Activated CD8-positive, alpha-beta memory T cell treated with anti-CD3 and anti-CD28 coated beads, Interleukin-2, amount 10 ng/mL, durations not matched to agents 7 days and 5 days (primary cell): ENCODE data around the gene SMIM24. TPM values are rescaled to one million over a fixed set of nuclear protein-coding genes. Genes with fewer than 3 reads are reported as not detected.
"Not testable (repeated sequence)": the region's sequence is repeated elsewhere in the genome, so short reads cannot be mapped to it uniquely, and the experiment has no call there.

Experiments used
- ATAC-seq: fragments of 150-1000 bp; cut with Tn5 transposase; one replicate; pipeline ENCODE4 v1.10.0; 2021; ENCODE audit warnings: moderate library complexity
- CTCF ChIA-PET: fragments of 350-600 bp; sonication (Branson Sonifier 250); formaldehyde crosslinking; loops from one replicate; lab custom pipeline; 2021; ENCODE audit warnings: antibody characterized with exemption; lab: Charles Lee
- DNase-seq: peaks from one replicate; pipeline ENCODE4 v3.0.0-alpha.2; 2020
- H3K27ac Mint-ChIP-seq: one replicate; pipeline ENCODE4 v1.8.0; 2021; ENCODE audit warnings: mild to moderate bottlenecking, mixed read lengths
- H3K27me3 Mint-ChIP-seq: one replicate; pipeline ENCODE4 v1.8.0; 2021; ENCODE audit warnings: mixed read lengths
- H3K36me3 Mint-ChIP-seq: one replicate; pipeline ENCODE4 v1.8.0; 2021; ENCODE audit warnings: mild to moderate bottlenecking, mixed read lengths
- H3K4me1 Mint-ChIP-seq: one replicate; pipeline ENCODE4 v1.8.0; 2021; ENCODE audit warnings: mixed read lengths
- H3K4me3 Mint-ChIP-seq: one replicate; pipeline ENCODE4 v1.8.0; 2021; ENCODE audit warnings: mild to moderate bottlenecking, moderate library complexity, mixed read lengths
- H3K9me3 Mint-ChIP-seq: one replicate; pipeline ENCODE4 v1.8.0; 2022; ENCODE audit warnings: low read depth, mixed read lengths
- total RNA-seq, 2 experiments: library from RNA; stranded (reverse); gene quantifications; one replicate each; pipeline ENCODE4 v1.2.3, GENCODE V29; 2021

SMIM24 gene
- total RNA-seq, 2 experiments from 2014 or later: 1.1 to 2.3 TPM

- no peak for ATAC-seq
- DNase-seq: no peak
Observed at GRCh38 chr19:3431760-3432397, 48.4 kb downstream of the SMIM24 start.

GRCh38 chr19:3430366-3430680 is 50.0 kb downstream of the SMIM24 start:
- CTCF ChIA-PET: interaction anchor here (0.8 to 5.2 kb wide), 16 partner anchors 9 to 201 kb away, joined by 3 to 54 read pairs (median 6); no protein-coding TSS in a partner anchor
- H3K36me3 Mint-ChIP-seq, H3K4me1 Mint-ChIP-seq, H3K4me3 Mint-ChIP-seq, H3K27me3 Mint-ChIP-seq, DNase-seq, H3K27ac Mint-ChIP-seq, H3K9me3 Mint-ChIP-seq, ATAC-seq: not testable (repeated sequence)

More at GRCh38 chr19:3431760-3432397, 48.4 kb downstream of the SMIM24 start:
- Mint-ChIP-seq H3K27ac (no peak overlapping the region), H3K27me3 (no peaks in the 10 kb centered on the region), H3K9me3 (no peaks in the 10 kb centered on the region), H3K4me3 (no peak overlapping the region), H3K4me1 (peaks cover 11% of the 10 kb centered on the region), H3K36me3 (peaks cover 5% of the 10 kb centered on the region)
- CTCF ChIA-PET: interaction anchor here (0.7 to 5.2 kb wide), 4 partner anchors 12 to 298 kb away, joined by 3 to 54 read pairs (median 16); no protein-coding TSS in a partner anchor

- no peaks in the 10 kb centered on the region for H3K27me3 Mint-ChIP-seq
- peaks cover 2% of the 10 kb centered on the region for H3K36me3 Mint-ChIP-seq
- no peaks in the 10 kb centered on the region for H3K4me1 Mint-ChIP-seq
- H3K4me3 Mint-ChIP-seq: no peak overlapping the region
- H3K27ac Mint-ChIP-seq: no peak overlapping the region
- no peaks in the 10 kb centered on the region for H3K9me3 Mint-ChIP-seq
- no peak for DNase-seq
- no peak for ATAC-seq
- CTCF ChIA-PET: interaction anchor here (2.9 kb wide), 1 partner anchor 121 kb away, joined by 9 read pairs; no protein-coding TSS in a partner anchor
Observed at GRCh38 chr19:3426433-3426832, 53.9 kb downstream of the SMIM24 start.

Other genes with a start within 250 kb of the SMIM24 start
- gene NFIC, start 113.9 kb downstream of the SMIM24 start, total RNA-seq: 10 to 100 TPM; 14.0 to 15.1 TPM
- gene SMIM44, start 2.9 kb upstream of the SMIM24 start, total RNA-seq: not detected
- gene DOHH, start 20.1 kb upstream of the SMIM24 start, total RNA-seq: 10 to 100 TPM; 13.3 to 17.0 TPM
- gene FZR1, start 25.8 kb upstream of the SMIM24 start, total RNA-seq: 10 to 100 TPM; 61.4 to 79.1 TPM
- gene TEKTIP1, start 58.6 kb upstream of the SMIM24 start, total RNA-seq: 1 to 10 TPM; 5.7 to 7.2 TPM
- gene MFSD12, start 77.1 kb upstream of the SMIM24 start, total RNA-seq: 10 to 100 TPM; 54.8 to 71.4 TPM
- 10 to 100 TPM; 50.7 to 51.7 TPM for gene HMG20B, start 92.4 kb upstream of the SMIM24 start, total RNA-seq
- under 1 TPM; 0.15 to 0.23 TPM for gene GIPC3, start 105.0 kb upstream of the SMIM24 start, total RNA-seq
- under 1 TPM; 0.26 to 0.54 TPM for gene TBXA2R, start 126.3 kb upstream of the SMIM24 start, total RNA-seq
- 10 to 100 TPM; 33.4 to 33.7 TPM for gene CACTIN, start 146.3 kb upstream of the SMIM24 start, total RNA-seq
- 10 to 100 TPM; 23.9 to 37.7 TPM for gene PIP5K1C, start 219.9 kb upstream of the SMIM24 start, total RNA-seq
- 1 to 10 TPM; 1.0 to 1.3 TPM for gene TJP3, start 227.9 kb upstream of the SMIM24 start, total RNA-seq